Inflammatory macrophage (primary cell): ENCODE measurements around the gene NT5DC2.

Experiments
- DNase-seq, 2 donors: peaks; one replicate each; pipeline ENCODE4 v3.0.0-alpha.2; 2020 to 2022

NT5DC2 gene

DNA sequence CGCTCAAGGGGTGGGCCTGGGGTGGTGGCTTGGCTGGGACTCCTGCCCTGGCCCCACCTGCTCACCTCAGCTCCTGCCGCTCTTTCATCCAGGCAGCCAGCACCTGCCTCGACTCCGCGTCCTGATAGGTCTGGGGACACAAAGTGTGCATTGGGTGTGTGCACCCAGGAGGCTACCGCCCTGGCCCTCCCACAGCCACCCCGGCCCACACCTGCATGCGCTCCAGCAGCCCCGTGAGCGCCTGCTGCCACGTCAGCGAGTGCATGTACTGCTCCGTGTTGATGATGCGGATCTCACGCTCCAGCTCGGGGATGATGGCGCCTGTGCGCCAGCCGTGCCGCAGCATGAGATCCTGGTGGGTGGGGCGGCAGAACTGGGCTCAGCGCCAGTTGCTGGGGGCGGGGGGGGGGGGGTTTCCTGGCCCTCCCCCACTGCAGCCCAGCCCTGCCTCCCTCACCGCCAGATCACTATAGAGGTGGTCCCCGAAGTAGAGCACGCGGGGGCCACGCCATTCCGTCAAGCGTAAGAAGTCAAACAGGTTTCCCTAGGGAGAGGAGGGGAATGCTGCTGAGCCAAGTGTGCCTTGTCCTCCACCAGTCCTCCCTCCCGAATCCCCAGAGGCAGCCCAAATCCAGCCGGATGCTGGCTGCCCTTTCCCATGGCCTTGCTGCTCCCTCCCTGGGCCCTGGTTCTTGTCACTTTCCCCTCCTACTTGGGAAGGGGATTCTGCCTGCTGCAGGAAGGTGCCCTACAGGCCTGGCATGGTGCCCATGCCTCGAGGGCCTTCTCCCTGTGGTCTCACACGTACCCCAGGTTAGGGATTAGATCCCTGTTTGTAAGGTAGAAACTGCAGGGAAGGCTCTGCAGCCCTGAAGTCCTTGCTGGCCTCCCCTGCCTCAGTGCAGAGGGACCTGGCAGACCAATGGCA lies 8.6 kb downstream of the NT5DC2 start:
- no peak for DNase-seq

- peak in 1 of 2 donors; percentile 24 for DNase-seq
These were observed 9.4 kb downstream of the NT5DC2 start for GRCh38 chr3:52524258-52524751.

DNA sequence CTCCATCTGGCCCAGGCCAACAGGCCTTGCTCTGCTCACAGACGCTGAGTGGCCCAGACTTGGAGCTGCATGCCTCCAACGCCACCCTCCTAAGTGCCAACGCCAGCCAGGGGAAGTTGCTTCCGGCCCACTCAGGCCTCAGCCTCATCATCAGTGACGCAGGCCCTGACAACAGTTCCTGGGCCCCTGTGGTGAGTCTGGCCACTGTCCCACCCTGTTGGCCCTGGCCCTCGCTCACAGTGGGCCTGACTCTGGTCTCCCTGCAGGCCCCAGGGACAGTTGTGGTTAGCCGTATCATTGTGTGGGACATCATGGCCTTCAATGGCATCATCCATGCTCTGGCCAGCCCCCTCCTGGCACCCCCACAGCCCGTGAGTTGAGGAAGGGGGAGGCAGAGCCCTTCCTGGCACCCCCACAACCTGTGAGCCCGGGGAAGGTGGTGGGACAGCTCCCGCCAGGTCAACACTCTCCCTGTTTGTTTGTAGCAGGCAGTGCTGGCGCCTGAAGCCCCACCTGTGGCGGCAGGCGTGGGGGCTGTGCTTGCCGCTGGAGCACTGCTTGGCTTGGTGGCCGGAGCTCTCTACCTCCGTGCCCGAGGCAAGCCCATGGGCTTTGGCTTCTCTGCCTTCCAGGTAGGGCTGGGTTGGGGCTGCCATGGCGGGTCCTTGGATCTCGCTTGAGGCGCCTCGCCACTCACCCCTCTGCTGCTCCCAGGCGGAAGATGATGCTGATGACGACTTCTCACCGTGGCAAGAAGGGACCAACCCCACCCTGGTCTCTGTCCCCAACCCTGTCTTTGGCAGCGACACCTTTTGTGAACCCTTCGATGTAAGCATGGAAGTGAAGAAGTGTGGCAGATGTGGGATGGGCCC lies 10.0 kb downstream of the NT5DC2 start:
- DNase-seq, result no peak

- no peak for DNase-seq
These were observed 10.9 kb downstream of the NT5DC2 start for GRCh38 chr3:52522651-52523251.

DNA sequence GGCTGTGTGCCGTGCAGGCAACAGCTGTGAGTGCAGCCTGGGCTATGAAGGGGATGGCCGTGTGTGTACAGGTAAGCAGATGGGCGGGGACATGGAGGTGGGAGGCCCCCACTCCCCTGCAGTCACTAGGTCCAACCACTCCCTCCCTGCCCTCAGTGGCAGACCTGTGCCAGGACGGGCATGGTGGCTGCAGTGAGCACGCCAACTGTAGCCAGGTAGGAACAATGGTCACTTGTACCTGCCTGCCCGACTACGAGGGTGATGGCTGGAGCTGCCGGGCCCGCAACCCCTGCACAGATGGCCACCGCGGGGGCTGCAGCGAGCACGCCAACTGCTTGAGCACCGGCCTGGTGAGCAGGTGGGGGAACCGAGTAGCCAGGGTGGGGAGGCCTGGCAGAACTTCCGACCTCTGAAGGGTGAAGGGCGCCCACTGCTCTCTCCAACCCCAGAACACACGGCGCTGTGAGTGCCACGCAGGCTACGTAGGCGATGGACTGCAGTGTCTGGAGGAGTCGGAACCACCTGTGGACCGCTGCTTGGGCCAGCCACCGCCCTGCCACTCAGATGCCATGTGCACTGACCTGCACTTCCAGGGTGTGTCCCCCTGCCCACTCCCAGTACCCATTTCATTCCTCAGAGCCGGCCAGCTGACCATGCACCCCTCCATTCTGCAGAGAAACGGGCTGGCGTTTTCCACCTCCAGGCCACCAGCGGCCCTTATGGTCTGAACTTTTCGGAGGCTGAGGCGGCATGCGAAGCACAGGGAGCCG lies 11.6 kb downstream of the NT5DC2 start:
- DNase-seq, result no peak

DNA sequence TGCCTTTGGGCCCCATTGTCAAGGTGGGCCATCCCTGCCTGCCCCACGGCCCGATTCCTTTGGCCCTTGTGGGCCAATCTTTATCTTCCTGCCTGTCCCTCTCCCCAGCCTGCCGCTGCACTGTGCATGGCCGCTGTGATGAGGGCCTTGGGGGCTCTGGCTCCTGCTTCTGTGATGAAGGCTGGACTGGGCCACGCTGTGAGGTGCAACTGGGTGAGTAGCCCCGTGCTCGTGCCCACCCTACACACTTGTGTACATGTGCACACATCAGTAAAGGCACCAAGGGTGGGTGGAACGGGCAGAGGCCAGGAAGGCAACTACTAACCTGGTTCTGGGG lies 12.2 kb downstream of the NT5DC2 start:
- DNase-seq, result no peak

- DNase-seq, result no peak
These were observed 12.8 kb downstream of the NT5DC2 start for GRCh38 chr3:52520716-52521487.

DNA sequence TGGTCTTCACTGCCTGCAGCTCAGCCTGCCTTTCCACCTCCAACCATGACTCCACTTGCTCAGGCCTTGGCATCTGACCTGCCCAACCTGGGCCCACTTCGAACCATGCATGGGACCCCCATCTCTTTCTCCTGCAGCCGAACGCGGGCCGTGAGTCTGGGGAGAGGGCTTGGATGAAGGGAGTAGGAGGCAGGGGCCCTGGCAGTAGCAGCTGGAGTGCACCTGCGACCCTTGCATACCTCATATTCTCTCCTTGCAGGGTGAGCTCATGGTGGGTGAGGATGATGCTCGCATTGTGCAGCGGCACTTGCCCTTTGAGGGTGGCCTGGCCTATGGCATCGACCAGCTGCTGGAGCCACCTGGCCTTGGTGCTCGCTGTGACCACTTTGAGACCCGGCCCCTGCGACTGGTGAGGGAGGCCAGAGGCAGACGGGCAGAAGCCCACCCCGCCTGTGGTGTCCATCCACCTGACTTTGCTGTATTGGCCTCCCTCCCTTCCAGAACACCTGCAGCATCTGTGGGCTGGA lies 13.5 kb downstream of the NT5DC2 start:
- no peak for DNase-seq

DNA sequence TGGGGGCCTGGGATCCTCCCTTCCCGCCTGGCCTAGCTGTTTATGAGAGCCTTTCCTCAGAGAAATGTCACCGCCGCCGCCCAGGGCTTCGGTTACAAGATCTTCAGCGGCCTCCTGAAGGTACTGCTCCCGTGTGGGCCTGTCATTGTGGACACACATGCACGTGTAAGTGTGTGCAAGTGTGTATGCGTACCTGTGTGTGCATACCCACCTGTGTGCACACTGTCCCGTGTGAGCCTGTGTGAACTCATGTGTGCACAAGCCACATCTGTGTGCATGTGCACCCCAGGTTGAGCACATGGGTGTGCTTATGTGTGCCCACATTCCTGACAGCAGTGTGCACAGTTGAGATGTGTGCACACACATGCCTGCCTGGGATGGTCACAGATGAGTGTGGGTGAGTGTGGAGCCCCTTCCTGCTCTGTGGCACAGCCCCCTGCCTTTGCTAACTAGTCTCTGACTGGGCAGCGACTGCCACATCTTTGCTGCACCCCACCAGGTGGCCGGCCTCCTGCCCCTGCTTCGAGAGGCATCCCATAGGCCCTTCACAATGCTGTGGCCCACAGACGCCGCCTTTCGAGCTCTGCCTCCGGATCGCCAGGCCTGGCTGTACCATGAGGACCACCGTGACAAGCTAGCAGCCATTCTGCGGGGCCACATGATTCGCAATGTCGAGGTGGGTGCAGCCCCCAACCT lies 14.1 kb downstream of the NT5DC2 start:
- no peak for DNase-seq

GRCh38 chr3:52518723-52519444 lies 14.8 kb downstream of the NT5DC2 start:
- DNase-seq, result no peak

GRCh38 chr3:52517796-52518722 lies 15.6 kb downstream of the NT5DC2 start:
- DNase-seq, result no peak

- DNase-seq, result no peak
These were observed 17.0 kb downstream of the NT5DC2 start for GRCh38 chr3:52516509-52517195.

DNA sequence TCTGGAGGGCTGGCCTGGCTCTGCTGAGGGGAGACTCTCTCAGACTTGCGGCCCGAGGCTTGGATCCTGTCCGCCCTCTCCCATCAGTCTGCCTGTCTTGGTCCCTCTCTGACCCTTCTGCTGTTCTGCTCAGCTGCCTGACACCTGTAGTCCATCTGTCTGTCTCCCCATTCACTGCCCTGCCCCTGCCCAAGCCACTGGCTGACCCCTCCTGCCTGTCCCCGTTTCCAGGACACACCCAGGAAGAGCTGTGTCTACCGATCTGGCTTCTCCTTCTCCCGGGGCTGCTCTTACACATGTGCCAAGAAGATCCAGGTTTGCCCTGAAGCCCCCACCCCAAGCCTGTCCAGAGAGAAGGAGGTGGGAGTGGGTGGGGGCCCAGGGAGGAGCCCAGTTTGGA lies 18.5 kb downstream of the NT5DC2 start:
- no peak for DNase-seq

DNA sequence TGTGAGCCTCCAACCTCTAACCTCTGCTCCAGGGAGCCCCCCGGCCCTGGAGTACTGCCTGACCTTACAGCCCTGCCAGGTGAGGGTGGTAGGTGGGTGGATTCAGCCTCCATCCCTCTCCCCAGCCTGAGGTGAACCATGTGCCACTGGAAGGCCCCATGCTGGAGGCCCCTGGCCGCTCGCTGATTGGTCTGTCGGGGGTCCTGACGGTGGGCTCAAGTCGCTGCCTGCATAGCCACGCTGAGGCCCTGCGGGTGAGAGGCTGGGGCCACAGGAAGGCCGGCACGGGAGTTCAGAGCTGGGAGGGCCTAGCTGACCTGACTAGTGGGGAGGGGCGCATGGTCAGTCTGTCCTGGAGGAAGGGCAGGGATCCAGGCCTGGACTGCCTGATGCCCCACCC lies 19.1 kb downstream of the NT5DC2 start:
- DNase-seq, result no peak

- DNase-seq, result no peak
These were observed 20.4 kb downstream of the NT5DC2 start for GRCh38 chr3:52513281-52513680.

- DNase-seq, result no peak
These were observed 20.9 kb downstream of the NT5DC2 start for GRCh38 chr3:52512727-52513126.

DNA sequence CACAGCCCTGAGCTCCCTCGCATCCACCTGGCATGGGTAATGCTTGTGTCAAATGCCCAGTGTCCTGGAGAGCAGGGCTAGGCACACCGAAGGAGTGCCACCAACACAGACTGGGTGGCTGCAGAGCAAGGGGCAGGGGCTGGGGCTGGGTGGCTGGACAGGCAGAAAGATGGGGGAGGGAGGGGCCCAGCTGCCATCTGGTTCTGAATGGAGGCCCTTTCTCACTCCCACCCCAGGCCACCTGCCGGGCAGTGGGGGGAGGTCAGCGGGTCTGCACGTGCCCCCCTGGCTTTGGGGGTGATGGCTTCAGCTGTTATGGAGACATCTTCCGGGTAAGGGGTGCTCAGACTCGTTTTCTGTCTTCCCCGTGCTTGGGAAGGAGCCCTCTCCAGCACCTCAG lies 21.6 kb downstream of the NT5DC2 start:
- no peak for DNase-seq

- no peak for DNase-seq
These were observed 22.1 kb downstream of the NT5DC2 start for GRCh38 chr3:52511509-52511908.
